ENCODE results near the gene BCL11A. TPM values are rescaled to one million over a fixed set of nuclear protein-coding genes. Genes with fewer than 3 reads are reported as not detected.

The BCL11A gene
- total RNA-seq, 2 experiments from 2014 or later = 0.03 TPM; not detected in 1

GRCh38 chr2:60539140-60539539, 14.3 kb downstream of the BCL11A start:
- Mint-ChIP-seq H3K9me3 (ENCODE audit: insufficient read depth) (no peaks in the 10 kb centered on the region), H3K27ac (no peak overlapping the region), H3K36me3 (ENCODE audit: low read depth) (no peaks in the 10 kb centered on the region), H3K4me3 (no peak overlapping the region), H3K27me3 (ENCODE audit: low read depth) (peaks cover 50% of the 10 kb centered on the region), H3K4me1 (ENCODE audit: low read depth) (no peaks in the 10 kb centered on the region)
- DNase-seq = no peak
- ChIA-PET CTCF (interaction anchor here (1.1 to 3.9 kb wide), 3 partner anchors 11 to 386 kb away, joined by 3 to 18 read pairs (median 3); no protein-coding TSS in a partner anchor), POLR2A (no interaction called here)
- no peak for ATAC-seq

GRCh38 chr2:60538101-60538500, 15.4 kb downstream of the BCL11A start:
- no peak overlapping the region for H3K27ac Mint-ChIP-seq
- no peak overlapping the region for H3K4me3 Mint-ChIP-seq
- ChIA-PET CTCF (no interaction called here), POLR2A (no interaction called here)
- H3K36me3 Mint-ChIP-seq (ENCODE audit: low read depth) = no peaks in the 10 kb centered on the region
- no peaks in the 10 kb centered on the region for H3K4me1 Mint-ChIP-seq (ENCODE audit: low read depth)
- H3K9me3 Mint-ChIP-seq (ENCODE audit: insufficient read depth) = no peaks in the 10 kb centered on the region
- DNase-seq (no peak), ATAC-seq (no peak)
- peaks cover 52% of the 10 kb centered on the region for H3K27me3 Mint-ChIP-seq (ENCODE audit: low read depth)

DNA sequence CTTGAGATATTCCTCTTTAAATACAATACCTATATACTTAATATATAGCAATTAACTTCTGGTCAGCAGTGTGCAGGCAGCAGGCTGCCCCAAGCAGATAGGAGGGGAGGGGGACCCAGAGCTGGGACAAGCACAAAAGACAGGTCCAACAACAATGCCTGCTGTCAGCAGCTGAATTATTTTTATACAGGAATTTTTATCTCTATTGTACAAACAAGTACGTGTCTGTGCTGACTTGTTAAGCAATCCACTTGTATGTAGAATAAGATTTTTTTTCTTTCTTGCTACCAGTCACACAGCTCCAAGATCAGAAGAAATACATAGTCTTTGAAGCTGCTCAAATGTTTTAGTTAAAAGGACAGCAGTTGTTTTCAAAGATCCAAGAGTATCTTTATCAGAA, 16.7 kb downstream of the BCL11A start:
- DNase-seq (no peak), ATAC-seq (no peak)
- Mint-ChIP-seq H3K27ac (no peak overlapping the region), H3K9me3 (ENCODE audit: insufficient read depth) (no peaks in the 10 kb centered on the region), H3K4me1 (ENCODE audit: low read depth) (no peaks in the 10 kb centered on the region), H3K4me3 (no peak overlapping the region), H3K27me3 (ENCODE audit: low read depth) (peaks cover 56% of the 10 kb centered on the region), H3K36me3 (ENCODE audit: low read depth) (no peaks in the 10 kb centered on the region)
- POLR2A ChIA-PET = no interaction called here
- CTCF ChIA-PET = interaction anchor here (0.9 kb wide), 1 partner anchor 13 kb away, joined by 3 read pairs; no protein-coding TSS in a partner anchor

DNA sequence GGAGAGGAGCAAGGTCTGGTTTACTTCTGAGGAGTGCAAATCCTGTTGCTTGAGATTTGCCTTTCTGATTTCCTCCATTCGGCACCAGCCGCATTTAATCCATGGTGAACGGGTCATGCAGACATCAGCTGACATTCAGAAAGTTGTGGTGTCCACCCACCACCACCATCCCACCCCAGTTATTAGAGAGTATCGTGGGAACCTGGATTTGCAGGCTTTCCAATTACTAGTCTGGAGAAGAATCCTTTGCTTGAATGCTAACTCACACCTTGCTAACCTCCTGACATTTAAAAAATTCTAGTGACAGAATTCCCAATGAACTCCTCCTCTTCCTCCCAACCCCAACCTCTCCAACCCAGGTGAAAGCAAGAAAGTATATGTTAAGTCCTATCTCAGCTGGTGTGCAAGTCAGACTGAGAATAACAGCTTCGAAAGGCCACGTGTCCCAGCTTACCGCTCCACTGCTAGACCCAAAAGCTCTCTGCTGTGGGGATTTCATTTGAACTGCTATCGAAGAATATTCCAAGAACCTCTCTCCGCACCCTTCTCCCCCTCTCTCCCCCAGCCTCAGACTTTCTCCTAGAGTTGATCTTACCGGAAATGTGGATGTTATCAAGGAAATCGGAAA, 17.7 kb downstream of the BCL11A start:
- Mint-ChIP-seq H3K27me3 (ENCODE audit: low read depth) (peaks cover 57% of the 10 kb centered on the region), H3K36me3 (ENCODE audit: low read depth) (no peaks in the 10 kb centered on the region), H3K9me3 (ENCODE audit: insufficient read depth) (no peaks in the 10 kb centered on the region), H3K4me1 (ENCODE audit: low read depth) (no peaks in the 10 kb centered on the region), H3K27ac (no peak overlapping the region), H3K4me3 (no peak overlapping the region)
- CTCF ChIA-PET = interaction anchor here (0.9 to 1.3 kb wide), 2 partner anchors 9 to 14 kb away, joined by 3 to 4 read pairs; no protein-coding TSS in a partner anchor
- no peak for ATAC-seq
- no peak for DNase-seq
- POLR2A ChIA-PET = no interaction called here

- CTCF ChIA-PET = interaction anchor here (1.3 kb wide), 1 partner anchor 9 kb away, joined by 4 read pairs; no protein-coding TSS in a partner anchor
- H3K36me3 Mint-ChIP-seq (ENCODE audit: low read depth) = no peaks in the 10 kb centered on the region
- H3K4me3 Mint-ChIP-seq = no peak overlapping the region
- peaks cover 54% of the 10 kb centered on the region for H3K27me3 Mint-ChIP-seq (ENCODE audit: low read depth)
- H3K9me3 Mint-ChIP-seq (ENCODE audit: insufficient read depth) = no peaks in the 10 kb centered on the region
- POLR2A ChIA-PET = no interaction called here
- ATAC-seq = no peak
- H3K27ac Mint-ChIP-seq = no peak overlapping the region
- H3K4me1 Mint-ChIP-seq (ENCODE audit: low read depth) = no peaks in the 10 kb centered on the region
- DNase-seq = no peak
Measured at GRCh38 chr2:60534892-60535684, 18.4 kb downstream of the BCL11A start.

- no peaks in the 10 kb centered on the region for H3K4me1 Mint-ChIP-seq (ENCODE audit: low read depth)
- H3K27ac Mint-ChIP-seq = no peak overlapping the region
- ATAC-seq (no peak), DNase-seq (no peak)
- H3K4me3 Mint-ChIP-seq = no peak overlapping the region
- H3K27me3 Mint-ChIP-seq (ENCODE audit: low read depth) = peaks cover 53% of the 10 kb centered on the region
- POLR2A ChIA-PET = no interaction called here
- H3K36me3 Mint-ChIP-seq (ENCODE audit: low read depth) = no peaks in the 10 kb centered on the region
- CTCF ChIA-PET = no interaction called here
- H3K9me3 Mint-ChIP-seq (ENCODE audit: insufficient read depth) = no peaks in the 10 kb centered on the region
Measured at GRCh38 chr2:60534052-60534685, 19.3 kb downstream of the BCL11A start.

GRCh38 chr2:60533101-60534051, 20.1 kb downstream of the BCL11A start:
- CTCF ChIA-PET = no interaction called here
- Mint-ChIP-seq H3K9me3 (ENCODE audit: insufficient read depth) (no peaks in the 10 kb centered on the region), H3K27me3 (ENCODE audit: low read depth) (peaks cover 52% of the 10 kb centered on the region), H3K4me1 (ENCODE audit: low read depth) (no peaks in the 10 kb centered on the region), H3K36me3 (ENCODE audit: low read depth) (no peaks in the 10 kb centered on the region), H3K27ac (no peak overlapping the region), H3K4me3 (no peak overlapping the region)
- DNase-seq (no peak), ATAC-seq (no peak)
- POLR2A ChIA-PET = no interaction called here

DNA sequence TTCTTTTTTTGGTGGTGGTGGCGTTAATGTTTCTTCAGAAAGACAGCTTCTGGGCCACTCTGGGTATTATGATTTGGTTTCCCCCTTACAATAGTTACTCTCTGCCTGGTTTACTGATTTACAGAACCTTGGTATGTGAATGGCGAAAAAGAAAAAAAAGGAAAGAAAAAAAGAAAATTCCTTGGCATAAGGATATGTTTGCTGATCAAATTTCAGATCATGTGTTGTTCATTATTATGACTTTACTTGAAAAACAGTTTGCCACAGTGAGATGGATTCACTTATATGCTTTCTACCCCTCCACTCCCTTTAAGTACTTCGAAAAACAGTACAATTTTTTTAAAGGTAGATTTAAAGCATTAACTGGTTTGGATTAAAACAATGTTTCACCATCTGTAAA, 21.0 kb downstream of the BCL11A start:
- H3K36me3 Mint-ChIP-seq (ENCODE audit: low read depth) = no peaks in the 10 kb centered on the region

GRCh38 chr2:60531701-60532133, 21.7 kb downstream of the BCL11A start:
- no peaks in the 10 kb centered on the region for H3K36me3 Mint-ChIP-seq (ENCODE audit: low read depth)
- DNase-seq (no peak), ATAC-seq (no peak)
- ChIA-PET CTCF (no interaction called here), POLR2A (no interaction called here)
- H3K27ac Mint-ChIP-seq = no peak overlapping the region
- H3K27me3 Mint-ChIP-seq (ENCODE audit: low read depth) = peaks cover 58% of the 10 kb centered on the region
- H3K9me3 Mint-ChIP-seq (ENCODE audit: insufficient read depth) = no peaks in the 10 kb centered on the region
- no peaks in the 10 kb centered on the region for H3K4me1 Mint-ChIP-seq (ENCODE audit: low read depth)
- no peak overlapping the region for H3K4me3 Mint-ChIP-seq

More for the DNA sequence above, 21.0 kb downstream of the BCL11A start:
- Mint-ChIP-seq H3K9me3 (ENCODE audit: insufficient read depth) (no peaks in the 10 kb centered on the region), H3K4me1 (ENCODE audit: low read depth) (no peaks in the 10 kb centered on the region), H3K27me3 (ENCODE audit: low read depth) (peaks cover 55% of the 10 kb centered on the region), H3K27ac (no peak overlapping the region), H3K4me3 (no peak overlapping the region)
- POLR2A ChIA-PET = no interaction called here
- DNase-seq = no peak
- ATAC-seq = no peak
- CTCF ChIA-PET = no interaction called here

GRCh38 chr2:60530660-60531281, 22.7 kb downstream of the BCL11A start:
- ChIA-PET CTCF (no interaction called here), POLR2A (no interaction called here)
- peaks cover 5% of the 10 kb centered on the region for H3K4me1 Mint-ChIP-seq (ENCODE audit: low read depth)
- H3K4me3 Mint-ChIP-seq = no peak overlapping the region
- no peaks in the 10 kb centered on the region for H3K9me3 Mint-ChIP-seq (ENCODE audit: insufficient read depth)
- no peaks in the 10 kb centered on the region for H3K36me3 Mint-ChIP-seq (ENCODE audit: low read depth)
- DNase-seq (no peak), ATAC-seq (no peak)
- H3K27me3 Mint-ChIP-seq (ENCODE audit: low read depth) = peaks cover 50% of the 10 kb centered on the region
- no peak overlapping the region for H3K27ac Mint-ChIP-seq
